ENCODE measurements around the gene GBF1.

Gene GBF1

DNA sequence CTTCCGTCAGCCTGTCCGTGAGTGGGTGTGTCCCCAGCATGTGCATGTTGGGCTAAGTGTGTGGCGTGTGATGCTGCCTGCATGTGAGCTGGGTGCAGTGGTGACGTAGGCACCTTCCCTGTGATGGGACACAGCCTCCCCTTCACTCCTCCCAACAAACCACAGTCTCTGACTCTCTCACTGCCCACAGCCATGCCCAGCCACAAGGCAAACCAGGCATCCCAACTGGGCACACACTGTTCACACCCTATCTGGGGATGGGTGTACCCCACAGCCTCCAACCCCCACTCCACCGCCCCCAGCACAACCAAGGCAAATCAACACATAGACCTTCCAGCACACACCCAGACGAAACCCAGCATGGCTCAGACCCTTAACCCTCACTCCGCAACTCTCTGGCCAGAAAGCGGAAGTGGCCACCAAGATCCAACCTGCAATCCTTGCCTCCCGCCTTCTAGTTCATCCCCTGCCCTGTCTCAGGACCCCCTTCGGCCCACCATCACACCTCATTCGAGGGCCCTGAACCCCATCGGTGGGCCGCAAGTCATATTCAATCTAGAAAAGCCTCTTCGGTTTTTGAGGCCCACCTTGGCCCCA lies 162.9 kb downstream of the GBF1 start:
- DNase-seq (ENCODE audit: low read depth in 2 of 2) = no peak

- peak; percentile 67 to 71 for DNase-seq (ENCODE audit: low read depth in 2 of 2)
Observed at GRCh38 chr10:102408728-102409603, 163.6 kb downstream of the GBF1 start.

- no peak for DNase-seq (ENCODE audit: low read depth in 2 of 2)
Observed at GRCh38 chr10:102409604-102410428, 164.5 kb downstream of the GBF1 start.

- DNase-seq (ENCODE audit: low read depth in 2 of 2) = peak; percentile 46 to 67
Observed at GRCh38 chr10:102410429-102411073, 165.2 kb downstream of the GBF1 start.

DNA sequence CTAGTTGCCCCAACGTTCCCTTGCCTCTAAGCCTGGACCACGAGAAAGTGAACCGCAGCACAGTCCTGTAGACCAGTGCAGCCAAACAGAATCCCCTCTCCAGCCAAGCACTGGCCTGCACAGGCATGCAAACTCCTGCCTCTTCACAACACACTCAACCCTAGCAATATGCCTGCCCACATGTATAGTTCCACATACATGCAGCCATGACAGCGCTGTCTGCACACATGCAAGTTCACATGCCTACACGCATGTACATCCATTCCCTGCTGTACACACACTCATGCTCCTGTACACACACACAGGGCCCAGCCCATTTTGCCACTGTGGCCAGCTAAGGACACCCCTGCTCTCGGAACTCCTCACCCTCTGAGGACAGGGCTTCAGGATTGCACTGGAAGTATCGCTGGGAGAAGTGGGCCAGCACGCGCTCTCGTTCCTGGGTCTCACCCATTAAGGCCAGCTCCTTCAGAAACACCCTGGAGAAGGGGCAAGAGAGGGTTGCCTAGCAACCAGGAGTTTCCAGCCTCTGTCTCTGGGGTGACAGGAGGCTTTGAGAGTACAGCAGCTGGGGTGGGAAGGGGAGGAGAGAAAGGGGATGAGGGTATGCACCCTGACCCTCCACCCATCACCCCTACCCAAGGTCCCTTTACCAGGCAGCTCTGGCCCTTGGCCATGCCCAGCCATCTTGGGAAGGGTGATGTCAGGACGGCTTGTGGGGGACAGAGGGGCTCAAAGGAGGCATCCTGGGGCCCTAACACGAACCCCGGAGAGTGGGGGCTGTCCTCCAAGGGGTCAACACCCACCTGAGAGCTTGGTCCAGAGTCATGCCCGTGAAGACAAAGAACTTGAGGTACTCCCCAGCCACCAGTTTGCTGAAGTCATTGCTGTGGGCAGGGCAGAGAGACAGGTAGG lies 166.3 kb downstream of the GBF1 start:
- DNase-seq (ENCODE audit: low read depth in 2 of 2) = no peak

GRCh38 chr10:102412293-102412692 lies 167.0 kb downstream of the GBF1 start:
- DNase-seq (ENCODE audit: low read depth in 2 of 2) = no peak

DNA sequence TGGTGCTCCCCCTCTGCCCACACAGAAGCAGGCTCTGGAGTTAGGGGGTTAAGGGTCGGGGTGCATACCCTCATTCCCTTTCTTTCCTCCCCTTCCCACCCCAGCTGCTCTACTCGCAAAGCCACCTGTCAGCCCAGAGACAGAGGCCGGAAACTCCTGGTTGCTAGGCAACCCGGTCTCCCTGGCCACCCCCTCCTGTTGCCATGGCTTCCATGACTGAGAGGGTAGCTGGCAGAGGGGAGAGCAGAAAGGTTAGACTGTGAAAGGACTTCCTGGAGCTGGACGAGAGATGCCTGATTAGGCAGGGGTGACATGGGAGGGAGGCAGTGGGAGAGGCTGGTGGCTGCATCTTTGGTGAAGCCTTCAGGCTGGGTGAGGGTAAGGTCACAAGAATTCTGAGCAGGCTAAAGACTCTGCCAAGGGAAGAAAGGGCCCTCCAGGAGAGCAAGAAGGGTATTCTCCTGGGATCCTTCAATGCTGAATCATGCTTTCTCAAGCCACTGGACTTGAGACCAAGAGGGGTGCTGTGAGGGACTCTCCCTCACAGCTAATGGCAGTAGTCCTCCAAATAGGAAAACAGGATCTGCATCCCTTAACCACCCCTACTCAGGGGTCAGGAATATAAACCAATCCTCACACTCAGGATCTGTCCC lies 167.8 kb downstream of the GBF1 start:
- DNase-seq (ENCODE audit: low read depth in 2 of 2) = no peak

- DNase-seq (ENCODE audit: low read depth in 2 of 2) = no peak
Observed at GRCh38 chr10:102413806-102414561, 168.7 kb downstream of the GBF1 start.

DNA sequence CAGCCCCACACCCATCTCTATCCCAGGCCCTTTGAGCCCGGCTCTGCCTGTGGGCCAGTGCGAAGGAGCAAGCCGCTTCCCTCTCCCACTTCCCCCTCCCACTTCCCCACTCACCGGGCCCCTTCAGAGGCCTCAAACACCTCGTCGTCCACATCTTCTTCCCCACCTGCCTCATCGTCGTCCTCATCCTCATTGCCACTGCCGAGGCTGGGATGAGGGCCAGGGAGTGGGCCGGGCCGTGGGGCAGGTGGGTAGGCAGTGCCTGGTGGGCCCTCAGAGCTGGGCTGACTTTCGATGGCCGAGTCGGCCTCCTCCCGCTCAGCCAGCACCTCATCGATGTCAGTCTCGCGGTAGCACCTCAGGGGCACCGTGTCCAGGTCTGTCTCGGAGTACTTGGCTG lies 169.4 kb downstream of the GBF1 start:
- no peak for DNase-seq (ENCODE audit: low read depth in 2 of 2)

DNA sequence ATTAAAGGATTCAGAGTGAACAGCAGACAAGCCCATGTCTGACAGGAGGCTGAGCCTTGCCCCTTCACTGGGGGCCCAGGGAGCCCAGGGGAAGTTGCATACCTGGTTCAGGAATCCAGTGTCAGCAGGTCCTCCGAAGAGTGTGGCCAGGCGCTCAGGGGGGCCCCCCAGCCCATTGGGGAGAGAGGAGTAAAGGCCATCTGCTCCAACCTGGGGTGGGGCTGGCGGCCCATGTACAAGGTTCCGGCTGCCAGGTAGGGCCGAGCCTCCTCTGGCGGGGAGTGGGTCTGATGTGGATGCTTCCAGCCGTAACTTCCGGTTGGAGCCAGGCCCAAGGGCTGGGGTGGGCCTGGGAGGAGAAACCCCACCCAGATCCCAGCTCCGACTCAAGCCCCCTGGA lies 171.0 kb downstream of the GBF1 start:
- no peak for DNase-seq (ENCODE audit: low read depth in 2 of 2)

- DNase-seq (ENCODE audit: low read depth in 2 of 2) = no peak
Observed at GRCh38 chr10:102416695-102417094, 171.4 kb downstream of the GBF1 start.

GRCh38 chr10:102418622-102419268 lies 173.4 kb downstream of the GBF1 start, which contains the start of gene PSD:
TSS of gene PSD (minus strand) at chr10:102418785. CDS start at chr10:102417038, 1,747 bp downstream.
- DNase-seq (ENCODE audit: low read depth in 2 of 2) = no peak

- DNase-seq (ENCODE audit: low read depth in 2 of 2) = peak in 1 of 2 donors; percentile 58
Observed at GRCh38 chr10:102419269-102420180, 174.2 kb downstream of the GBF1 start.

DNA sequence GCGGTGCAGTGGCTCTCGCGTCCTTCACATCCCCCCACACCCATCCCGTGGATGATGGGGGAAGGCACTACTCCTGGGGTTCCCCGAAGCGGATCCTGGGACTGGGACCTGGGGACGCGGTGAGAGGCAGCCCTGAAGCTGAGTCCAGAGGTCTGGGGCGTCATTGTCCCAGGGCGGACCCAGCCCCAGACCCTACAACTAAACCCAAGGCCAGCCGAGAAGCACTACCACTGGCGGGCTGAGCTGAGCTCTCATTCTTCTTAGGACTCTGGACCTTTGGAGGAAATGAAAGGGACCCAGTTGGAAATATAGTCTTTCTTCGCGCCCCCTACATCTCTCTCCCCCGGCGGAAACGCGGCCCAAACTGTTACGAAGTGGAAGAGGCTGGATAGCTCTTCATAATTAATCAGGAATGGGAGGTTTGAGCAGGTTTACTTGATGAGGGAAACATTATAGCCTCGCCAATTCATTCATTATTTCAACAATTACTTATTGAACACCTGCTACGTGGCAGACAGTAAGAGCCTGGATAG lies 174.9 kb downstream of the GBF1 start:
- DNase-seq (ENCODE audit: low read depth in 2 of 2) = no peak

DNA sequence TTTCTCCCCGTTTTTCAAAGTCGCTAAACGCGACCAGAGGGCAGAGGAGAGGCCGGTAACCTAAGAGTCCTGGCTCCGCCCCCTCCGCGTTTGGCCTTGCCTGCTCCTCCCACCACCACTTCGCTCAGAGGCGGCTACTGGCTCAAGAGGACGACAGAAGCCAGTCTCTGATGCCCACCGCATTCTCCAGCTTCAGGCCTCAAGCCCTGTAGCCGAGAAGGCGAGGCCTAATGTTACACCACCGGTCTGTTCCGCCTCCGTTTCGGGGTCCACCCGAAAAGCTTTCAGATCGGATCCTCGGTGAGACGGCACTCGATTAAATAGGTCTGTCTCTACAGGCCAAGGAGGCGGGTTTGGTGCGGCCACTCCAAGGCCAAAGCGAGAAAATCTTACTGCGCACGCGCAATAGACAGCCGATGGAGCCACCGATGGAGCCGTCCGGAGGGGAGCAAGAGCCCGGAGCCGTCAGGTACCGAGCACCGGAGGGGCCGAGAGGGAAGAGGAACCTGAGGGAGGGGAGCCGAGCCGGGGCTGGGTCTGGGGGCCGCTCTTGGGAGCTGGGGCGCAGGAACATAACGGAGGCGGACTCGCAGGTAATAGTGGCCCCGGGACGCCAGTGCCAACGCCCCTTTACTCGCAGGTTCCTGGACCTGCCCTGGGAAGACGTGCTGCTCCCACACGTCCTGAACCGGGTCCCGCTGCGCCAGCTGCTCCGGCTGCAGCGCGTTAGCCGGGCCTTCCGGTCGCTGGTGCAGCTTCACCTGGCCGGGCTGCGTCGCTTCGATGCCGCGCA lies 175.6 kb downstream of the GBF1 start, which contains the start of gene FBXL15:
Gene FBXL15 (plus strand): TSS at position 123 of the 793 bp plus-strand sequence. CDS start 294 bp downstream, at position 417.
- DNase-seq (ENCODE audit: low read depth in 2 of 2) = peak; percentile 94 to 96

DNA sequence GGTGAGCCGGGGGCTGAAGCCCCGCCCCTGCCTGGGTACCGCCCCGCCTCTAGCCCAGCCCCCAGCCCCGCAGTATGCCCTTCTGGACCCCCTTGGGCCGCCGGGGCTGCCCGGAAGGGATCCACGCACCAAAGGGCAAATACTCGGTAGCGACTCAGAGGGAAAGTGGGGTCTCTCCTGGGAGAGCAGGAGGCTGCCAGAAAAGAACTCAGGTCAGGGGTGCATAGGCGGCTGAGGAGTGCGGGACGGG lies 176.1 kb downstream of the GBF1 start:
- no peak for DNase-seq (ENCODE audit: low read depth in 2 of 2)

Data from activated CD4-positive, alpha-beta T cell treated with anti-CD3 and anti-CD28 coated beads for 24 hours (primary cell).